ENCODE measurements around the gene CA5B. TPM values are rescaled to one million over a fixed set of nuclear protein-coding genes. Genes with fewer than 3 reads are reported as not detected.
"Not testable (repeated sequence)": the region's sequence is repeated elsewhere in the genome, so short reads cannot be mapped to it uniquely, and the experiment has no call there.

CA5B gene, protein sequence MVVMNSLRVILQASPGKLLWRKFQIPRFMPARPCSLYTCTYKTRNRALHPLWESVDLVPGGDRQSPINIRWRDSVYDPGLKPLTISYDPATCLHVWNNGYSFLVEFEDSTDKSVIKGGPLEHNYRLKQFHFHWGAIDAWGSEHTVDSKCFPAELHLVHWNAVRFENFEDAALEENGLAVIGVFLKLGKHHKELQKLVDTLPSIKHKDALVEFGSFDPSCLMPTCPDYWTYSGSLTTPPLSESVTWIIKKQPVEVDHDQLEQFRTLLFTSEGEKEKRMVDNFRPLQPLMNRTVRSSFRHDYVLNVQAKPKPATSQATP
- 10 to 100 TPM in 4 of 5 donors, 1 to 10 TPM in 1; 9.1 to 18.5 (median 15.4) TPM for polyA plus RNA-seq (ENCODE audit: insufficient read depth in 1 of 5, insufficient read length in 5 of 5, low replicate concordance in 1 of 5)
- long read RNA-seq, donor 1, full-length matches to known transcripts, result 1 of 1 reads
- long read RNA-seq, donor 1, partial matches to known transcripts, result 0 of 1 reads
- long read RNA-seq, donor 1, other reads (novel, unspliced or antisense), result 0 of 1 reads
- long read RNA-seq, donor 2, result 0 reads
- long read RNA-seq, donor 3, partial matches to known transcripts, result 0 of 2 reads
- long read RNA-seq, donor 3, other reads (novel, unspliced or antisense), result 0 of 2 reads
- long read RNA-seq, donor 4, result 0 reads
- long read RNA-seq, donor 5, result 0 reads
- long read RNA-seq, donor 6, full-length matches to known transcripts, result 1 of 1 reads
- long read RNA-seq, donor 6, partial matches to known transcripts, result 0 of 1 reads
- long read RNA-seq, donor 6, other reads (novel, unspliced or antisense), result 0 of 1 reads
- long read RNA-seq, donor 7, full-length matches to known transcripts, result 1 of 1 reads
- long read RNA-seq, donor 7, partial matches to known transcripts, result 0 of 1 reads
- long read RNA-seq, donor 7, other reads (novel, unspliced or antisense), result 0 of 1 reads
- long read RNA-seq, donor 8, result 0 reads

DNA sequence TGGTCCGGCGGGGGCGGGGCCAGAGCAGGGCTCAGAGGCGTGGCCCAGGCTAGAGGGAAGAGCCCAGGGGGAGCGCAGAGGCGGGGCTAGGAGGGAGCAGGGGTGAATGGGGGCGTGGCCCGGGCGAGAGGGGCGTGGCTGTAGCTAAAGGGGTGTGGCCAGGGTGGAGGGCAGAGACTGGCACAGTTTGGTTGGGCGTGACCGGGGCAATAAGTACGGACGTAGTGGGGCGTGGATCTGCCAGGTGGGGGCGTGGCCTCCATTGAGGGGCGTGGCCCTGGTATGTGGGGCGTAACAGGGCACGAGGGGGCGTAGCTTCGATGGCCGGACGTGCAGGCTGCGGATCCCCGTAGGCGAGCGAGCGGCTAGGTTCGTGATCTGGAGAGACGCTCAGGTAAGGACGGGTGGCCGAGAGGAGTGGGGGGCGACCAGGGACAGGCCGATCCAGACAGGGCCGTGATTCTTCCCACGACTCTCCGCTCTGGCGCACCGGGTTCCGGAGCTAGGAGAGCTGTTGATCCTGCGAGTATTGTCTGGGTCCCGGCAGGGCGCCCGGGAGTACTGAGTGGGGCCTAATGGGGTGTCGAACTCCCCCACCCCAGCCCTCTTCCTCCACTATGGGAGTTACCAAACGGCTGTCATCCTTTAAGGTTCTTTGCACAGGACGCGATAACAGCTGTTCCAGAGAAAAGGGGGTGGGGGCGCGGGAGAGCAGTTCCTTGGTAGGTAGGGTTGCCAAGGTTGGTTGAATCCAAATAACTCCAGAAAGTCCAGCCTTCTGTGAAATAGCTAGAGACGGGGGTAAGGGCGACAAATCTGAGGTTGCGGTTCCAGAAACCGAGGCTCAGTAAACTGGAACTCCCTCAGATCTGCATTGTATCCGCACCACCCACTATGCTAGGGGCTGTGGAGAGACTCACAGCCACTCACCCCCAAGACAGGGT, at the start of gene CA5B:
CA5B (plus strand) TSS at position 312 of the 944 bp plus-strand sequence. CDS start 11,754 bp downstream, outside the sequence.
- DNase-seq, result peak; percentile 79 to 80

DNA sequence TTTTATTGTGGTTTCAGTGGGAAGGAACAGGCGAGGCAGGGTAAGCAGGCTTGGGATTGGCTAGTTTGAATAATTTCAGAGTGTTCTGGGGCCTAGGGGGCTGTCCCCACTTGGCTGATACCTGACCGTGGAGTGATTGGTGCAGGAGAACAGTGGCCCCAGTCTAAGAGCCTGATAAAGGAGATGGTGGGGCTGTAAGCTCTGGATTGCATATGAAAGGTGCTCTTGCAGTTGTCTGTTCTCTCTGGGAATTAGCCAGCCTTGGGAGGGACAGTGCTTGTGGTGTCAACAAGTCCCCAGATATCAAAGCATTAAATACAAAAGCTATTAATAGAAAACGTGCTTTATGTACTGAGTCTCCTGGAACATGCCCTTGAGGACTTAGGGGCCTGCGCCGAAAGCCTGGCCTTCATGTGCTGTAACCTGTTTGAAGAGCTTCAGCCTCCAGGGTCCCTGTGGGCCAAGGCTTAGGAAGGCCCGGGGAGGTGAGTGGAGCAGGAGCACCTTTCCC, 43.1 kb upstream of the CA5B start:
- no peak for DNase-seq

DNA sequence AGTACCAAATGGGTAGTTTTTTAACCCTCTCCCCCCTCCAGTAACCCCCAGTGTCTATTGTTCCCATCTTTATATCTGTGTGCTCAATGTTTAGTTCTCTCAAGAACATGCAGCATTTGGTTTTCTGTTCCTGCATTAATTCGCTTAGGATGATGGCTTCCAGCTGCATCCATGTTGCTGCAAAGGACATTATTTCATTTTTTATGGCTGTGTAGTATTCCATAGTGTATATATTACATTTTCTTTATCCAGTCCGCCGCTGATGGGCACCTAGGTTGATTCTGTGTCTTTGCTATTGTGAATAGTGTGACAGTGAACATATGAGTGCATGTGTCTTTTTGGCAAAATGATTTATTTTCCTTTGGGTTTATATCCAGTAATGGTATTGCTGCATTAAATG, 41.6 kb upstream of the CA5B start:
- DNase-seq, result no peak

DNA sequence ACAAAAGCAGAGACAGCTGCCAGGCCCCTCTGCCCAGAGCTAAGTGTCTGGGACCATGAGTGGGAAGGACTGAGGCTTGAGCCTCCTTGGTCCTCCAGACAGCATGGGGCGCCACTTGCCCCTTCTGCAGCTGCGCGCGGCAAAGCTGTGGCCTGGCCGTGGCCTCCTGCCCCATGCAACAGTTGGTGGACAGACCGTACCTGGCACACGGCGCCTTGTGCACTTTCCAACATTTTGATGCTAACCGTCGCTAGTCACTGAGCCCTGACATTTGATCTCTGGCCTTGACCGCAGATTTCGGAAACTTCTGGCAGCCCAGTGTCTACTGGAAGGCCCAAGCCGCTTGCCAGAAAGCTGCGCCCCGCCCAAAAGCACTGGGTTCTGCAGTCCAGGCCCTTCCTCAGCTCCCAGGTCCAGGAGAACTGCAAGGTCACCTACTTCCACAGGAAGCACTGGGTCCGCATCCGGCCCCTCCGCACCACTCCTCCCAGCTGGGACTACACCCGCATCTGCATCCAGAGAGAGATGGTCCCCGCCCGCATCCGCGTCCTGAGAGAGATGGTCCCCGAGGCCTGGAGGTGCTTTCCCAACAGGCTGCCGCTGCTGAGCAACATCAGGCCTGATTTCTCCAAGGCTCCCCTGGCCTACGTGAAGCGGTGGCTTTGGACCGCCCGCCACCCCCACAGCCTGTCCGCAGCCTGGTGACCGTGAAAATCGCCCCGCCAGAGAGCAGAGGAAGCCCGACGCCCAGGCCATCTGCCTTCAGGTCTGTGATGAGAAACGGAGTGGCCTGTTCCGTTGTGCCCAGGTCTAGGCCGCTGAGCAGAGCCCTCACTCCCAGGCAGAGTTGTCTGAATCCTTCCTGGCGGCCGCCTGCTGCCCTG, 35.3 kb upstream of the CA5B start:
- DNase-seq, result no peak

DNA sequence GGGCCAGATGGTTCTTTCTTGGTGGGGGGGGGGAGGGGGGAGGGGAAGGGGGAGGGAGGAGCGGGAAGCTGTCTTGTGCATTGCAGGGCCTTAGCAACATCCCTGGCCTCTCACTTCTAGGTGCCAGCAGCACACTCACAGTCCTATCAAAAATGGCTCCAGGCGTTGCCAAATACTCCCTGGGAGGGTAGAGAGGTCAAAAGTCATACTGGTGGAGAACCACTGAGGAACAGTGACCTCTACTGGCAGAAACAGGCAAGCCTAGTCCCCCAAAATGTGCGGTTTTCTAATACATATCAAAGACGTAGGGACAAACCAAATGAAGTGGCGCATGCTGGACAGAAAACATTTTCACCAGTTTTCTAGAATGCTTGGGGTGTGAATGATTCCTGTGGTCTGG, 34.3 kb upstream of the CA5B start:
- not testable (repeated sequence) for DNase-seq

DNA sequence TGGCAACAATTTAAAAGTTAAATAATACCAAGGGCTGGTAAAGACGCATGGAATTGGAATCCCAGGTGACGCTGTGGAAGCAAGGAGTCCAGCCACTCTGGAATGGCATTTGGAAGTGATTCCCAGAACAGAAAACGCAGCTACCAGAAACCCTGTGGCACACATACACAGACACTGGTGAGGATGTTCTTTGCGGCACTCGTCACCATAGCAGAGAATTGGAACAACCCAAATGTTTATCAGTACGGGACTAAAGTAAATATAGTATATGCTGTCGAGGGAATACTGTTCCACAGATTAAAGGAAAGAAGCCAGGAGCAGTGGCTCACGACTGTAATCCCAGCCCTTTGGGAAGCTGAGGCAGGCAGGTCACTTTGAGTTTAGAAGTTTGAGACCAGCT, 33.8 kb upstream of the CA5B start:
- not testable (repeated sequence) for DNase-seq

DNA sequence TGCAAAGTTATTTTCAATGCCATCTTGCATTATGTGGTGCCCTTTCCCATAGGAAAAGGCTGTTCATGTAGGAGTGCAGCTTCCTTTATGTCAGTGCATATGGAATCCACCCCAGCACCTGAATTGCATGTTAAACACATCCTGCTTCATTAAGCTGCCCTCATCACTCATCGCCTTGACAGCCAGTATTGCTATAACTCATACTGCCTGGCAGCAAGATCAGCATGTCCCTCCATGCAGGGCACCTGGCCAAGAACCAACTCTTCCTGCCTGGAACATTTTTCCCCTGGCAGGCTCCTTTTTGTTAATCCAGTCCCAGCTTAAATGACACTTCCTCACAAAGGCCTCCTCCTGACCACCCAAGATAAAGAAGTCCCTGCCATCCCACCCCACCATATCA, 23.5 kb upstream of the CA5B start:
- no peak for DNase-seq

DNA sequence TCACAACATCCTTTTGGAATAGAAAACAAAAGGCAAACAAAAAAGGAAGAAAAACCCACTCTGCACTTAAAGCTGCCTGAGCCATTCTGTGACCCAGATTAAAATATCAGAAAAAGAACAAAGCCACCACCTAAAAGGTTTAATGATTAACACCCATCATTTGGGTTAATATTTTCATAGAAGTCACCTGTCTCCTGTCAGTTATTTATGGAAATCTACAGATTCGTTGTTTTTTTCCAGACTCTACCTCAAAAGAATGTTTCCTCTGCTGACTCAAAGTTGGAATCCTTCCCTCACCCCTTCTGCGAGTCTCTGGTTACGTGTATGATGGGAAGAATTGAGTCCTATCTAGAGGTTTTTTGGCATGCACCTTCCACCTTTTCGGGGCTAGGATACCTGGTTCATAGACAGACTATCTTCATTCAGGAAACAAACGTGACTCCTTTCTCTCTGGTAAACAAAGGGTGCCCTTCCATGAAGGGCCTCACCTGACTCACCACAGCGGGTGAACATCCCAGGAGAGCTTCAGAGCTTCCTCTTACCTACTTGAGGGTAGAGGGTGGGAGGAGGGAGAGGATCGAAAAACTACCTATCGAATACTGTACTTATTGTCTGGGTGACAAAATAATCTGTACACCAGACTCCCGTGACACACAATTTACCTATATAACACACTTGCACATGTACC, 19.6 kb upstream of the CA5B start:
- DNase-seq, result no peak

DNA sequence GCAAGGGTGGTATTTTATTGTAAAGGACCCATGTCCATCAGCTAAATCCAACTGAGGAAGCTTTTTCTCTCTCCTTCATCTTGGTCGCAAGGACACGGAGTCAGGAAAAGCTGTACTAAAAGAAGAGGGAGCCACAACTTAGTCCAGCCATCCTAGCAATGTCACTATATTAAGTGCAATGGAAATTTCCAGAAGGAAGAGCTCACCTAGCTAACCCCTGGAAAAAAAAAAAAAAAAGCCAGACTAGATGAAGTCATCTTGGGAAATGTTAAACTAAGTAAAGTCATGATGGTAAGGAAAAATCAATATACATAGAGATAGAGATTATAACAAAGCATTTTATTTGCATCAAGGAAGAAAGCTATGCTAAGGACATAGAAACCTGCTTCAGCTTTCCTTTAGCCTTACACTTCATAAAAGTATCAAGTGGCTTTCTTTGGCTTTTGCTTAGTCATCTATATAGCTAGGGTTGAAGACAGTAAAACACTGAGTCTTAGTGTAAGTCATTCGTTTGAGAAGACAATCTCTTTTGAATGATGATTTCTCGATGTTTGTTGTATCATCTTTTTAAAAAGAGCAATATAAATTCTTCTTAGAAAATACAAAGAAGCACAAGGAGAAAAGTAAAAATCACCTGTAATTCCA, 18.6 kb upstream of the CA5B start:
- no peak for DNase-seq

DNA sequence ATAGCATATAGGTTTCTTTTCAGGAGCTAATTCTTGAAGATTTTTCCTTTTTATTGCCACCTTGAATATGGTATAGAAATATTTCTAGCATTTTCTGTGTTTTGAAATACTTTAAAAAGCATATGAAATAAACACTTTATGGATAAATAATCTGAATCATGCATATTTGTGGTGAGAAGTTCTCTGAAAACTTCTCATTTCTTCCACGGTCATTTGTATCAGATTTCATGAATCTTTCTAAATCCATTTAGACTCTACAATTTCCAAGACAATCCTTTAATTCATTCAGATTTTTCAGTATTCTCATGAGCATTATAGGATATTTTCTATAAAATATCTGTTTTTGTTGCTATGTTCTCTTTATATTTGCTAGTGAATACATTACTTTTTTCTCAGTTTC, 16.2 kb upstream of the CA5B start:
- DNase-seq, result no peak

DNA sequence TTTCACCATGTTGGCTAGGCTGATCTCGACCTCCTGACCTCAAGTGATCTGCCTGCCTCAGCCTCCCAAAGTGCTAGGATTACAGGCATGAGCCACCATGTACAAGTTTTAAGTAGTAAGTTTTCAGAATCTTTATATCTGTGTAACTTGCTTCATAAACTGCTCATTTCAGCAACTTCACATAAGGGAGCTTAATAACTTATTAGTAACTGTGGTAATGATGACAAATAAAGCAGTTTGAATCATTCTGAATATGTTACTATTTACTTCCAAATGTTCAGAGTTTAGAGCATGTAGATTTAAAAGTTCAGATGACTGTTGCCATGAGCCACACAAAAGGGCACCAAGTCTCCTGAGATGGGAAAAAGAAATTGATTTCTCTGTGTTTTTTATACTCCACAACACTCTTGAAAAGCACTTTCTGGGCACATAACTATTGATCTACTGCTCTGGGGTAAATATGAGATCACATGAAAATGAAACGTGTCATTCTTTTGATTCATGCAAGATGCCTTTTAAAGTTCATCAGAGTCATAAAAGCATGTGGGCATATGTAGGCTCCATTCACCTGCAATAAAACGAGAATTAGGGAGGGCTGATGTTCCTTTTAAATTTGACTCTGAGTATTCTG, 14.1 kb upstream of the CA5B start:
- no peak for DNase-seq

DNA sequence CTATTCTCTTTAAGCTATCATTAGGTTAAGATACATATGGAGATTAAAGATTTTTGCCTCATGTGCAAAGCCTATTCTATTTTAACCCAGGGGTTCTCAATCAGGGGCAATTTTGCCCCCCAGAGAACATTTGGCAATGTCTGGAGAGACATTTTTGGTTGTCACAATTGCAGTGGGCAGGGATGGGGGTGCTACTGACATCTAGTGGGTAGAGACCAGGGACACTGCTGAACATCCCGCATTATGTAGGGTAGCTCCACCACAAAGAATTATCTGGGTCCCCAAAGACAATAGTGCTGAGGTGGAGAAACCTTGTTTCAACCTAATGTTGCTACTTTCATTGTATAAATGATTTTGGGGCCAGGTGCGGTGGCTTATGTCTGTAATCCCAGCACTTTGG, 13.2 kb upstream of the CA5B start:
- DNase-seq, result no peak

DNA sequence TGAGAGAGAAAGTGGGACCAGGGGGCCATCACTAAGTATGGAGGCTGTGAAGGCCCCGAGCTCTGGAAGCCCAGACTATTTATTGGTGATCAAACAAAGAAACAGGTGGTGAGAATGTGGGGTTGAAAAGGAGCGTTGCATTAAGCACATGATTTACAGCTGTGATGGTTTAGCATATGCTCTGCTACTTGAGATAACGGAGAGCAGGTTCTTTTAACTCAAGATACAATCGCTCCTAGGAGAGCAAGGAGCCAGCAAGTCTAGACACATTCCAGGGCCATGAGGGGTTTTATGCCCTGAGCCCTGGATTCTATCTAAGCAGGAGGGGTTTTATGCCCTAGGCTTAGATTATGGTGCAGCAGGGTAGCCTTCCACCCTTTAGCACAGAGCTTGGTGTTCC, 6.7 kb upstream of the CA5B start:
- DNase-seq, result not testable (repeated sequence)

DNA sequence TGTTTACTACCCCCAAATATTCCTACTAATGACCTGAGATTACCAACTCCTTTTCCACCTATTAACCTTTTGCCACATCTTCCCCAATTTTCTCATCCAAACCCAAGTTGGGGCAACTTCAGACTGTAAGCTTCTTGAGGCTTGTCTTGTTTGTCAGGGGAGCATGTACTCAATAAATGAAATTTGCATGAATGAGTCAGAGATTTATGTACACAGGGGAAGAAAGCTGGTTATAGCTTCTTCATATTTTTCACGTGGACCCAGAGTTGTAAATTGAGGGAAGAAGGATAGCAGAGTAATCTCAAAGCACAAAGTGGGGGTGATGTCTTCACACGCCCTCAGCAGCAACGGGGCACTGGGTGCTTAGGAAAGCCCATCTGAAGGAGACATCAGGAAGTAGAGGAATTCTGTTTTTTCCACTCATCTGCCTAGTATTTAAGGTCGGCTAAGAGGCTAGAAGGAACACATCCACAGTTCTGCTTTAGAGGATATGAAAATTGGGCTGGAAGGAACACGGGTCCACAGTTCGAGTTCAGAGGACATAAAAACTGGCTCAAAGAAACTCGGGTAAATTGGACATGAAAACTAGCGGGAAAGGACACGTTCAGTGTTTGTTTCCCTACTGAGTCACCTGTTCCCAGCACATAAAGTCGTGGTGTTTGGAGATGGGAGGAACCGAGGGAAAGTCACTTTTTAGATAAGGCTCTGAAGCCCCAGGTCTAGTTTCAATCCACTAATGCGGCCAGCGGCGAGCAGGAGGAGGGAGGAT, 696 bp upstream of the CA5B start:
- no peak for DNase-seq

DNA sequence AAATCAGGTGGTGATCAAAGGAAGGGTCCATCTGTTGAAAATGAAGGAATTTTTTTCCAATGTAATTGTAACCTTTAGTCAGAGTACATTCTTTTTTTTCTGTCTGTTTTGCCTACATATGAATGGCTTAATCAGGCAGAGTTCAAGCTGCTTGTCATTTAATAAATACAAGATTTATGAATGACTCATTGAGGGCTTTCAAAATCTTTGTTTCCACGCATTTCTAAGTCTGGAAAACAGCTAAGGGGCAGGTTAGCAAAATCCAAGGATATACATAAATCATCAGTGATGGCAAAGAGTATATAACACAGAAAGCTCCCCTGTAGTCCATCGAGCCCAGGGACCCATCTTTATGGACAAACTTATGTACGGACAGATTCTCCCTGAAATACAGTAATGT, 1.8 kb downstream of the CA5B start:
- DNase-seq, result no peak

DNA sequence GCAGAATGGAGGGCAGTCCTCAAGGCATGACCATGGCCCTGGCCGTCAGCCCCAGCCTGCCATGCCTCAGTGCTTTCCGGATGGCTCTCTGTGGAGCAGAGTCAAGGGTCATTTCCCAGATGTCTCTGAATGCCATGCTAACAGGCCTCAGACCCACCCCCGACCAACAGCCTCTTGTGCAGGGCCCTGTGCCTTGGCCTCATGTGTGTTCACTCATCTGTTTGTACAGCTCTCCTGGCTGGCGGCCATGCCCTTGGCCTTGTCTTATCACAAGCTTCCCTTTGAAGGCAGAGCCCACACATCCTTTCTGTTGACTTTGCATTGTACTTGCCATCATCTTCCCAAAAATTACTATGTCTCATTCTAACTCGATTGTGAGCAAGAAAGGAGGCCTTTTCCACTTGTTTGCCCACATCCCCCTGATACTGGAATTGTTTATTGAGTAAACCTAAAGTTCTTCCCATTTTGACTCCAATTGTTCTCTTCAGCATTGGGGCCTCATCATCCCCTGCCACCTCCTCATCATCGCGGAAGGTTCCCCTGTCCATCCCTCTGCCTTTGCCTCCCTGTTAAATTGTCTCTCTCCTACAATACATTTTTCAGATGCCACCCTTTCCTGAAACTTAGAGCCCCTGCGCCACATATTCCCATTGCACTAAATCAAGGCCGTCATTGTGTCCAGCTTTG, 6.3 kb downstream of the CA5B start:
- DNase-seq, result no peak

DNA sequence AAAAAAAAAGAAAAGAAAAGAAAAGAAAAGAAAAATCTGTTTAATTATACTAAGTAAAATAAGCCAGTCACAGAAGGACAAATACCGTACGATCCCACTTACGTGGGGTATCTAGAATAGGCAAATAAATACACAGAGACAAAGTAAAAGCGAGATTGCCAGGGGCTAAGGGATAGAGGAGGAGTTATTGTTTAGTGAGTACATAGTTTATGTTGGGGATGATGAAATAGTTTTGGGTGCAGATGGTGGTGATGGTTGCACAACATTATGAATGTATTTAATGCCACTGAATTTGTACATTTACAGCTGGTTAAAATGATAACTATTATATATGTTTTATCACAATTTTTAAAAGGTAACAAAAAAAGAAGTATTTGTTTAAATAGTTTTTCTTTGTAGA, 7.1 kb downstream of the CA5B start:
- no peak for DNase-seq

Measured in right lung (tissue), 10 donors.